Measurements from ENCODE around the gene CRYGS.

CRYGS gene

DNA sequence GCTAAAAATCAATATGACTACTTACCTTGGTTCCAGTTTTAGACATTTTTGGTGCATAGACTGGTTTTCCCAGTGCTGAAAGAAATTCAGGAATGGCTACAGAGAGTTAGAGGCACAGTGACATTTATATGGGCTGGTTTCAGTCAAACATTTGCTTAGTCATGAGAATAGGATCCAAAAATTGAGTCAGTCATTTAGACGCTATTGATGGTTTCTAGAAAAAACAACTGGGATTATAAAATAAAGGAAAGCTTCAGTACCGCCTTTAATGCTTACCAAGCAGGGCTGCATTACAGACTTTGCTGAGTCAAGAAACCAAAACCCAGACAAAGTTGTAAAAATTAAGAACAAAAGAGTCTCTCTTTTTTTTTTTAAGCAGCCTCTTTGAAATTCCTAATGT lies at the start of gene CRYGS:
Gene CRYGS (minus strand): TSS at position 100 of the 400 bp plus-strand sequence. CDS start 54 bp downstream, at position 46.
- H3K9me3 ChIP-seq (replicated peaks; ENCODE audit: insufficient read depth, low read length): no peaks in the 10 kb centered on the region

DNA sequence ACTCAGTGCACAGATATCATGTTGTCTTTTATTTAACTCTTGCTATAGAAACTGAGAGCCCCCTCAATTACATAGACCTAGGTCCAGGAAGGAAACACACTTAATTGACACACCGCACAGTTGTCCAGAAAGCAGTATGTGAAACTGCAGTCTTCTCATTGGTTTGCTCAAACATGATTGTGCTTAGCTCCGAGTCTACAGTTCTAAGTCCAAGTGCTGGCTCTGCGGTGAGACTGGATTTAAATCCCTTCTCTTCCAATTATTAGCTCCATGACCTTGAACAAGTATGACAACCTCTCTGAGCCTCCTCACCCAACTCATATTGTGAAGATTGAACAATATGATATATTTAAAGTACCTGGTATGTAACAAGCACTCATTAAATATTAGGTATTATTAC lies 49.7 kb upstream of the CRYGS start:
- H3K27ac ChIP-seq (ENCODE audit: low read length): no peak overlapping the region

More for the DNA sequence above, at the start of gene CRYGS:
- H3K27me3 ChIP-seq (replicated peaks; ENCODE audit: insufficient read depth, low read length): no peaks in the 10 kb centered on the region
- H2AFZ ChIP-seq (ENCODE audit: low read length): no peak within 1 kb of the TSS
- TF ChIP-seq EZH2phosphoT487 (IDR thresholded peaks at IDR 0.05; ENCODE audit: low read length): no peak
- no peak for TF ChIP-seq EZH2 (optimal IDR thresholded peaks at IDR 0.05; ENCODE audit: low read depth, low read length)
- TF ChIP-seq, protein P1, sequence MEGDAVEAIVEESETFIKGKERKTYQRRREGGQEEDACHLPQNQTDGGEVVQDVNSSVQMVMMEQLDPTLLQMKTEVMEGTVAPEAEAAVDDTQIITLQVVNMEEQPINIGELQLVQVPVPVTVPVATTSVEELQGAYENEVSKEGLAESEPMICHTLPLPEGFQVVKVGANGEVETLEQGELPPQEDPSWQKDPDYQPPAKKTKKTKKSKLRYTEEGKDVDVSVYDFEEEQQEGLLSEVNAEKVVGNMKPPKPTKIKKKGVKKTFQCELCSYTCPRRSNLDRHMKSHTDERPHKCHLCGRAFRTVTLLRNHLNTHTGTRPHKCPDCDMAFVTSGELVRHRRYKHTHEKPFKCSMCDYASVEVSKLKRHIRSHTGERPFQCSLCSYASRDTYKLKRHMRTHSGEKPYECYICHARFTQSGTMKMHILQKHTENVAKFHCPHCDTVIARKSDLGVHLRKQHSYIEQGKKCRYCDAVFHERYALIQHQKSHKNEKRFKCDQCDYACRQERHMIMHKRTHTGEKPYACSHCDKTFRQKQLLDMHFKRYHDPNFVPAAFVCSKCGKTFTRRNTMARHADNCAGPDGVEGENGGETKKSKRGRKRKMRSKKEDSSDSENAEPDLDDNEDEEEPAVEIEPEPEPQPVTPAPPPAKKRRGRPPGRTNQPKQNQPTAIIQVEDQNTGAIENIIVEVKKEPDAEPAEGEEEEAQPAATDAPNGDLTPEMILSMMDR (IDR thresholded peaks at IDR 0.05; ENCODE audit: low read length): no peak
- no peaks in the 10 kb centered on the region for H3K36me3 ChIP-seq (replicated peaks; ENCODE audit: insufficient read depth, low read length)
- H3K27ac ChIP-seq (ENCODE audit: low read length): no peak within 1 kb of the TSS
- no peak within 1 kb of the TSS for H3K4me2 ChIP-seq (ENCODE audit: low read depth, low read length)
- no peaks in the 10 kb centered on the region for H4K20me1 ChIP-seq (ENCODE audit: insufficient read depth, low read length)
- no peak for DNase-seq
- H3K4me3 ChIP-seq (ENCODE audit: low read length): no peak within 1 kb of the TSS
- H3K79me2 ChIP-seq (ENCODE audit: low read length): no peaks in the 10 kb centered on the region
- peaks cover 6% of the 10 kb centered on the region; the same call in 1 of the 2 replicates for H3K4me1 ChIP-seq (ENCODE audit: low read length)
- no peak within 1 kb of the TSS for H3K9ac ChIP-seq (ENCODE audit: low read length)
- H3K9me2 ChIP-seq (replicated peaks; ENCODE audit: insufficient read depth, low read length): no peaks in the 10 kb centered on the region
- H3F3A ChIP-seq (ENCODE audit: insufficient read depth, low read length): no peaks in the 10 kb centered on the region

DNA sequence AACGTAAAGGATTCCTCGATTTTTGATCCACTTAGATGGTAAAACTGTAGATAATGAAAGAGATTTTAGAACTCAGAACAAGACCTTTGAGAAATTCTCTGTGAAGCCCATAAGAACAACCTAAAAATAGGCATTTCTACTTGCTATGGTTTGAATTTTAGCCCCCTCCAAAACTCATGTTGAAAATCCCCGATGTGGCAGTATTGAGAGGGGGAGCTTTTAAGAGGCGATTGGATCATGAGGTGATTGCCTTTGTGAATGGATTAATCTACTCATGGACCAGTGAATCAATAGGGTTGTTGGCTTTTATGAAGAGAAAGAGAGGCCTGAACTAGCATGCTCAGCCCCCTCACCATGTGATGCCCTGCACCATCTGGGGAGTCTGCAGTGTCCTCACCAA lies 48.5 kb upstream of the CRYGS start:
- H3K9ac ChIP-seq (ENCODE audit: low read length): no peak overlapping the region
- H3K4me3 ChIP-seq (ENCODE audit: low read length): no peak overlapping the region
- no peaks in the 10 kb centered on the region for H3K27me3 ChIP-seq (replicated peaks; ENCODE audit: insufficient read depth, low read length)
- no peak for DNase-seq
- H3K9me3 ChIP-seq (replicated peaks; ENCODE audit: insufficient read depth, low read length): no peaks in the 10 kb centered on the region
- H3K4me1 ChIP-seq (ENCODE audit: low read length): no peaks in the 10 kb centered on the region
- no peaks in the 10 kb centered on the region for H3F3A ChIP-seq (ENCODE audit: insufficient read depth, low read length)
- no peak overlapping the region for H3K27ac ChIP-seq (ENCODE audit: low read length)
- no peaks in the 10 kb centered on the region for H4K20me1 ChIP-seq (ENCODE audit: insufficient read depth, low read length)
- H2AFZ ChIP-seq (ENCODE audit: low read length): no peak overlapping the region
- no peaks in the 10 kb centered on the region for H3K79me2 ChIP-seq (ENCODE audit: low read length)
- TF ChIP-seq EZH2phosphoT487 (IDR thresholded peaks at IDR 0.05; ENCODE audit: low read length) (no peak), EZH2 (optimal IDR thresholded peaks at IDR 0.05; ENCODE audit: low read depth, low read length) (no peak)
- TF ChIP-seq, protein P1 (IDR thresholded peaks at IDR 0.05; ENCODE audit: low read length): no peak
- no peaks in the 10 kb centered on the region for H3K36me3 ChIP-seq (replicated peaks; ENCODE audit: insufficient read depth, low read length)
- H3K9me2 ChIP-seq (replicated peaks; ENCODE audit: insufficient read depth, low read length): no peaks in the 10 kb centered on the region
- H3K4me2 ChIP-seq (ENCODE audit: low read depth, low read length): no peak overlapping the region

More for the DNA sequence above, 49.7 kb upstream of the CRYGS start:
- Histone ChIP-seq H3K9ac (ENCODE audit: low read length) (no peak overlapping the region), H3K9me3 (replicated peaks; ENCODE audit: insufficient read depth, low read length) (no peaks in the 10 kb centered on the region), H3K27me3 (replicated peaks; ENCODE audit: insufficient read depth, low read length) (no peaks in the 10 kb centered on the region), H3K36me3 (replicated peaks; ENCODE audit: insufficient read depth, low read length) (no peaks in the 10 kb centered on the region), H3K4me3 (ENCODE audit: low read length) (no peak overlapping the region), H3K9me2 (replicated peaks; ENCODE audit: insufficient read depth, low read length) (no peaks in the 10 kb centered on the region), H3K4me2 (ENCODE audit: low read depth, low read length) (no peak overlapping the region), H2AFZ (ENCODE audit: low read length) (no peak overlapping the region), H3F3A (ENCODE audit: insufficient read depth, low read length) (no peaks in the 10 kb centered on the region), H3K79me2 (ENCODE audit: low read length) (no peaks in the 10 kb centered on the region), H4K20me1 (ENCODE audit: insufficient read depth, low read length) (no peaks in the 10 kb centered on the region), H3K4me1 (ENCODE audit: low read length) (no peaks in the 10 kb centered on the region)
- no peak for DNase-seq
- no peak for TF ChIP-seq EZH2 (optimal IDR thresholded peaks at IDR 0.05; ENCODE audit: low read depth, low read length)
- TF ChIP-seq, protein P1 (IDR thresholded peaks at IDR 0.05; ENCODE audit: low read length): no peak
- no peak for TF ChIP-seq EZH2phosphoT487 (IDR thresholded peaks at IDR 0.05; ENCODE audit: low read length)

Measured in MM.1S (cell line).